Measurements from ENCODE around the gene ARHGAP8.
"Not testable (repeated sequence)": the region's sequence is repeated elsewhere in the genome, so short reads cannot be mapped to it uniquely, and the experiment has no call there.

ARHGAP8 gene

DNA sequence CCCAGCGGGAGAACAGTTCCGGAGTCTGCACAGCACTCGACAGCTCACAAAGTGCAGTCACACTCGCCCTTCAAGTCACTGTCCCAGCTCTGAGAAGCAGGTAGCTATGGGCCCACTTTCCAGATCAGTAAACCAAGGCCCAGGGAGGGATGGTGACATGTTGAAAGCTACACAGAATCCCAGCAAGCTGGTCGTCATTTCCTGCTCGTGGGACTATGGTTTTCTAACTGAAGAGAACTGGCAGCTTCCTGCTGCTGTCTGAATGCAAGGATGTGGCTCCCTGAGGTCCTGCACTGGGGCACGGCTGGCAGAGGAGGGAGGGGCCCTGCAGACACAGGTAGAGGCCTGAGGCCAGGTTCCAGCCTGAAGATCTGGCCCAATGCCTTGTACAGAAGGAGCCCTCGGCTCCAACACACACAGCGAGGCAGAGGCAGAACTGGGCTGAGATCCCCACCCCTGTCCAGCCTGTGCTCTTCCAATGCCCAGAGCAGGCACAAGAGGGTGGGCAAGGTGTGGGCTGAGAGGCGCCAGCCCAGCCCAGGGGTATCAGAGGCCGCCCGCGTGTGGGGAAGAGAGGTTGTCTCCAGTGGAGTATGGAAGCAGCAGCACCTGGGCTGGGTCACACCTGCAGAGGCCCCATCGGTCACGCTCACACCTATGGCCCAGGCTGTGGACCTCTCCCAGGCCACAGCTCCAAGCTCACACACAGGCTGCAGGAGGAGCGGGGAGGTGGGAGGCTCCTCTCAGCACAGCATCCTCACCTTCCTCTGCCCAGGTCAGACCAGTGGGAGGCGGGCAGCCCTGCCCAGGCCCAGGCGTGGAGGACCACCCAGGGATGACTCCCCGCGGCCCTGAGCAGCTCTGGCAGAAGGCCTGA lies 138.3 kb downstream of the ARHGAP8 start:
- DNase-seq (ENCODE audit: low read depth), result no peak

DNA sequence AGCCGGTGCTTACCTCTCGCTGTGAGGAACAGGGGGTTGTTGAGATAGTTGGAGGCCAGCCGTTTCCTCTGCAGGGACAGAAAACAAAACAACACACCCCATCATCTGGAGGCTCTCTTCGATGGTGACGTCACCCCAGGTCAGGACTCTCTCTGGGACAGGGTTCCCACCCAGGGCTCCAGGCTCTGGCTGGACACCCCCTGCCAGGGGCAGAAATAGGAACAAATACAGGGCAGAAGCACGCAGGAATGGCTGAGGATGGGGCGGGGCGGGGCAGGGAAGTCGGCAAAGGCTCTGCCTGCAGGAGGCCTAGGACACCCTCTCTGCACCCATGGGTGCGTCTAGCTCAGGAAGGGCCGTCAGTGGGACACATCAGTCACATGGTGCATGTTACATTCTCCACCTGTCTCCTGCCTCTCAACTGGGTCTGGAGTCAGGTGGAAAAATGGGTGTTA lies 138.9 kb downstream of the ARHGAP8 start:
- DNase-seq (ENCODE audit: low read depth), result no peak

DNA sequence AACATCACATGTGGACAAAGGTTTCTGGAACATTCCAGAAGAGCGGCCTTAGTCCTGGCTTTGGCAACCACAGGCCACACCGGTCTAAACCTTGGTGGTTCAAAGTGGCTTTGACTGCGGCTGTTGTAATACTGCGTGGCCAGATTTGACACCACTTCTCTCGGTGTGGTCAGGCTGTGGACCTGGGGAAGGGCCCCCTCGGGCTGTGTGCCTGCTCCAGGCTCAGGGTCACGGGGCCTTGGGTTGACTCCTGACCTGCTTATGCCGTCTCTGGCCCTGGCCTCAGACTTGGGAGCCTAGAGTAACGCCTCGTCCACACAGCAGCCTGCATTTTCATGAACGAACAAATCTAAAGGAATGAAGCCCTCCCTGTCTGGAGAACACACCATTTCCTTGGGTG lies 139.4 kb downstream of the ARHGAP8 start:
- no peak for DNase-seq (ENCODE audit: low read depth)

DNA sequence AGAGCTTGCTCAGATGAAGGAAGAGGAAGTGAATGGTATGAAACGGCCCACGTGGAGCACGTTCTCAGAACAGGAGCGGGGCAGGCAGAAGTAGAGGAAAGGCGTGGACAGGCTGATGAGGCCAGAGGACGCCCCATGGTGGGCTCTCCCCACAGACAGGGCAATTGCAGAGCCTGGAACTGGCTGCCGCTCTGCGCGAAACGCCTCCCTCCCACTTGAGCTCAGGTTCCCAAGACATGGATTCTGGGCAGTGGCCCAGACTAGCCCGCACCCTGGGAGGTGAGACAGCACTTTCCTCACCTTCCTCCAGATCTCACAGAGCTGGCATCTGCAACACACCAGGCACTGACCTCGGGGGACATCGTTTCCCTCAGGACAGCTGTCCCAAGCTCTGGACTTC lies 139.9 kb downstream of the ARHGAP8 start:
- no peak for DNase-seq (ENCODE audit: low read depth)

DNA sequence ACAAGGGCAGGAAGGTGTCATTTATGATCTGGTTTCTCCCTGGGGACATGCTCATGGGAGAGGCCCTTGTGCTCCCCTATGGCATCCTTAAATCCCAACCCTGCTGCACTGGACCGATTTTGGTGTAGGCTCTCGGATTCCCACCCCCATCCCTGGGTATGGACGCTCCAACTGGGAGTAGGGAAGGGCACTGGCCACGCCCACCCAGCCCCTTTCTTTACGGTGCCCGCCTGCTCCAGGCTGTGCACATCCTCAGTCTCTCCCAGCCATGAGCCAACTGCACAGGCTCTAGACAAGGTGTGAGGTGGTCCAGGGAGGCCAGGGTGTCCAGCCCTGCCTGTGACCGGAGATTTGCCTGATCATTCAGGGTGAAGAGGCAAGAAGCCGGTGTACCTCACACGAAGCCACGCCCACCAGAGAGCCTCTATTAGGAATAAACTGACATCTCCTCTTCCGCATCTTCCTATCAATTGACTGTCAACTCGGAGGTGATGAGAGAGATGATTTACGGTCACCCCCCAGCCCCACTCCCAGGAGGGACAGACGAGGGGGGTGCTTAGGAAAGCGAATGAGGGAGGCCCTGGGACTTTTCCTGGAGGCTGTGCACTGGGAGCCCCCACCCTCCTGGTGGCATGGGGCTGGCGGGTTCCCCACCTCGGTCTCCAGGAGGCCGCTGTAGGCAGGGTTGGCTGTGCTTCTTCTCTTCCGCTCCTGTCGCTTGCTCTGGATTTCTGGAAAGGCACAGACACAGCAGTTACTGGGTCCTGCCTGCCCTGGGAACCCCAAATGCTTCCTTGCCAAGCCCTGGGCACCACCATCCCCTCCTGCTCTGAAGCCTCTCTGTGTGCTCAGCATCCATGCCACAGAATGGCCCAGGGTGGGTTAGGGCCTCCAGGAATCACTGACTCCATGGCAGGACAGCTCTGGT lies 140.7 kb downstream of the ARHGAP8 start:
- no peak for DNase-seq (ENCODE audit: low read depth)

DNA sequence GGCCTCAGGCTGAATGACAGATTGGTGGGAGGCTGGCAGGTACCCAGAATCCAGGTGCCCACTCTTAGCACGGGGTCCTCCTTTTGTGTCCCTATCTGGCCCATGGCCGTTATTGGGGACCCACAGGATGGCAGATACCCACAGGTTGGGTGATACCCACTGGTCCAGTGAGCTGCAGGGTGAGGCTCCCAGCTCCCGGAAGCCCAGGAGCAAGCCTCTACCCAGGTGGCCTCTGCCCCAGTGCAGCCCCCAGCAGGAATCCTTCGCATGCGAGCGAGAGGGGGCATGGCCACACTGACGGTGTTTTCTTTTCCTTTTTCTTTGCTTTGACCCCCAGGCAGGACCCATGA lies 141.3 kb downstream of the ARHGAP8 start:
- DNase-seq (ENCODE audit: low read depth), result no peak

DNA sequence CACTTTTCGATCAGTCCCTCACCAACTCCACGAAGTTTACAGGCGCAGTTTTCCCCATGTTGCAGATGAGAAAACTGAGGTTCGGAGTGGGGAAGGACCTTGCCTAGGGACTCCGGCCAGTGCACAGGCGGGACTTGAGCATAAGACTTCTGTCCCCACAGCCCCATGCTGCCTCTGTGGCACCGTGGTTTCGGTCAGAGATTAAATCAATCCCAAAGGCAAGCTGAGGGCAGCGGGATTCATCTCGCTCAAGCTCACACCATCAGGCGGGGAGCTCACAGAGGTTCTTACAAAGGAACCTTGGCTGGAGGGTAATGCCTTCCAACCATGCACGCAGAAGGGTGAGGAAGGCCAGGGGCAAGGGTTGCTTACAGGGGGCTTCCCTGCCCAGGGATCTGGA lies 141.9 kb downstream of the ARHGAP8 start:
- no peak for DNase-seq (ENCODE audit: low read depth)

DNA sequence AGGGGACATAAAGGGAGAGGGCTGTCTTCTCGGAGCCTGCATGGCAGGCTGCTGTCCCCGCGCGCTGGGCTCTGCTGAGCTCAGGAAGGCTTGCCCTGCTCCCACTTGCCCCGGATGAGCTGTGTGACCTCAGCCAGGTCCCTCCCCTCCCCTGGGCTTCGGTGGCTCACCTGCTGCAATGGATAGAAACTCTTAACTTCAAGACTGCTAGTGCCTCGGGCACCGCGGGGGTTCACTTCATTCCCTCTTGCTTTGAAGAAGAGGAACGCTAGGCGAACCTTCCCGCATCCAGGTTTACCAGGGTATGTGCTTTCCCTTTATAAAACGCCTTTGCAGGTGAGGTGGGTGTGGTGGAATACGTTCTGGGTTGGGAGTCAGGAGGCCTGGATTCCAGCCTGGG lies 142.4 kb downstream of the ARHGAP8 start:
- DNase-seq (ENCODE audit: low read depth), result no peak

DNA sequence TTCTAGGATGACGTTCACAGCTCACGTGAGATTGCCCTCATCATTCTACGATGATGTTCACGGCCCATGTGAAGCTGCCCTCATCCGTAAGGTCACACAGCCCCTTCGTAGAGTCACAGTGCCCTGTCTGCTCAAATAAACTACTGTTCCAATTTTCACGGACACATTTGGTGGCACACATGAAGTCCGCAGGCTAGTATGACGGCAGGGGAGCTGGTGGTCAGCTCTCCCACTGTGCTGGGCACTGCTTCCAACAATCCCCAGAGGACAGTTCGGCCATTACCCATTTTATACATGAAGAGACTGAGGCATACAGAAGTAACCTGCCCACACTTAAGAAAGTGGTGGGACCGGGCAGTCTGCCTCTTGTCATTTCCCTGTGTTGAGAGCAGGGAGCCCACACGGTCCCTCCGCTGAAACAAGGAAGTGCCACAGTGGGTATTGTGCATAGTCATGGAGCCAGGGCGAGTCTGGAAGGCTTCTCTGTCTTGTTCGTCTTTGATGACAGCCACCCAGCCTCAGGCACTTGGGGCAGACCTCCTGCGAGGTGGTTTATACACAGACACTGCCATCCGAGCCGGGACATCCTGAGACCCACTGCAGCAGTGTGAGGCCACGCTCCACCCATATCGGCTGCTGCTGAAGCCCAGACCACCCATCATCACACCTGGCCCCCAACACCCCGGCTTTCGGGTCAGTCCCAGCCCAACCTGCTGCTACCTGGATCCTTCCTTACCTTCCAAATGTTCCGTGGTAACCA lies 143.1 kb downstream of the ARHGAP8 start:
- DNase-seq (ENCODE audit: low read depth), result no peak

DNA sequence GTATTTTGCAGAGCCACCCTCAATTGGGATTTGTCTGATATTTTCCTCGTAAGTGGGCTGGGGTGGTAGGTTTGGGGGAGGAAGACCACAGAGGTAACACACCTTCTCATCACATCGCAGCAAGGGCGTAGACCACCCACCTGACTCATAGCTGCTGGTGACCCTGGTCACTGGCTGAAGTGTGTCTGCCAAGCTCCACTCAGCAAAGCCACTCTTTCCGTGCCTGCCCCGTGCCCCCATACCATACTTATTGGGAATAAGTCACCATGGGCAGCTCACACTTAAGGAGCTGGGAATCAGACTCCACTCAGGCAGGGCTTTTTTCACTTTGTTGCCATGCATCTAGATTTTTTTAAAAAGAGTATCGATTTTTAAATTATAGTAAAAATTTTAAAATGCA lies 145.9 kb downstream of the ARHGAP8 start:
- no peak for DNase-seq (ENCODE audit: low read depth)

DNA sequence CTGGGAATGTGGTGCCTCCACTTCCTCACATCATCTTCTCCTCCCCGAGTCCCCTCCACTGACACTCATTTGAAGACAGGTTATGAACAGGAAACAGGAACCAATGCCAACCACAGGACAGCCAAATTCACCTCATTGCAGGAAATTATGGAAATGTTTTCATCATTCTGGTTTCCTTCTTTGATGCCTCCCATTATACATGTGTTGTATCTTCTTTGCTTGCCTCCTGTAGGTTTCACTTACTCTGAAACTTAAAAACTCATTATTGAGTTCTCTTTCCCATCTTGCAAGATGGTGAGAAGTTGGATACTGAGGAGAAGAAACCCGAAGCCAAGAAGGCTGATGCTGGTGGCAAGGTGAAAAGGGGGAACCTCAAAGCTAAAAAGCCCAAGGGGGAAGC lies 148.9 kb downstream of the ARHGAP8 start:
- no peak for DNase-seq (ENCODE audit: low read depth)

DNA sequence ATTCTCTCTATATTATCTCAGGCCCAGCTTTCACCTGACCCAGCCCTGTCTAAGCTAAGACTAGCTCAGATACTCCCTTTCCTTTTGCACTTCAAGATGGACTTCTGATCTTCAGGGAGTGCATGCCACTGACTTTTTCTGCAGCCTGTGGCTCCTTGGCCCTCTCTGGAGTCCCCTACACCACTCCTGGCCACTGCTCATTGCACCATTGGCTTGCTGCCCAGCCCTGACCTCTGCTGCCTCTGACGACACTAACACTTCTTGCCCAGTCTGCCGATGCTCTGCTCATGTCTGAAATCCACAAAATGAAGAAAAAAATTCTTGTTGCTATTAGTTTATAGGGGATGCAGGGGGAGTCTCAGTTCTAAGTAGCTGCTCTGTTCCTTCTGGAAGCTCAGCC lies 150.8 kb downstream of the ARHGAP8 start:
- DNase-seq (ENCODE audit: low read depth), result not testable (repeated sequence)

DNA sequence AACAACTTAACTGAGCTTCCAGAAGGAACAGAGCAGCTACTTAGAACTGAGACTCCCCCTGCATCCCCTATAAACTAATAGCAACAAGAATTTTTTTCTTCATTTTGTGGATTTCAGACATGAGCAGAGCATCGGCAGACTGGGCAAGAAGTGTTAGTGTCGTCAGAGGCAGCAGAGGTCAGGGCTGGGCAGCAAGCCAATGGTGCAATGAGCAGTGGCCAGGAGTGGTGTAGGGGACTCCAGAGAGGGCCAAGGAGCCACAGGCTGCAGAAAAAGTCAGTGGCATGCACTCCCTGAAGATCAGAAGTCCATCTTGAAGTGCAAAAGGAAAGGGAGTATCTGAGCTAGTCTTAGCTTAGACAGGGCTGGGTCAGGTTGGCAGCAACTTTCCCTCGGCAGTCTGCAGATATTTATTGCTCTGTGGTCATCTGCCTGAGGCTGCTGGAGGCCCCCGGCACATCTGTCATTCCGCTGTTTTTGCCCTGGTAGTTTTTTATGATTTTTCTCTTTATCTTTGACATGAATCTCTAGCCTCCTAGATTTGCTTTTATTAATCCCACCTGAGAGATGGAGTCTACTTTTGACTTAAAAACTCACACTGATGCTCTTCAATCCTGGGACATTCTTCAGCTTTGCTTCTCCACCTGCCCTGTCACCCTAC lies 152.2 kb downstream of the ARHGAP8 start:
- not testable (repeated sequence) for DNase-seq (ENCODE audit: low read depth)

DNA sequence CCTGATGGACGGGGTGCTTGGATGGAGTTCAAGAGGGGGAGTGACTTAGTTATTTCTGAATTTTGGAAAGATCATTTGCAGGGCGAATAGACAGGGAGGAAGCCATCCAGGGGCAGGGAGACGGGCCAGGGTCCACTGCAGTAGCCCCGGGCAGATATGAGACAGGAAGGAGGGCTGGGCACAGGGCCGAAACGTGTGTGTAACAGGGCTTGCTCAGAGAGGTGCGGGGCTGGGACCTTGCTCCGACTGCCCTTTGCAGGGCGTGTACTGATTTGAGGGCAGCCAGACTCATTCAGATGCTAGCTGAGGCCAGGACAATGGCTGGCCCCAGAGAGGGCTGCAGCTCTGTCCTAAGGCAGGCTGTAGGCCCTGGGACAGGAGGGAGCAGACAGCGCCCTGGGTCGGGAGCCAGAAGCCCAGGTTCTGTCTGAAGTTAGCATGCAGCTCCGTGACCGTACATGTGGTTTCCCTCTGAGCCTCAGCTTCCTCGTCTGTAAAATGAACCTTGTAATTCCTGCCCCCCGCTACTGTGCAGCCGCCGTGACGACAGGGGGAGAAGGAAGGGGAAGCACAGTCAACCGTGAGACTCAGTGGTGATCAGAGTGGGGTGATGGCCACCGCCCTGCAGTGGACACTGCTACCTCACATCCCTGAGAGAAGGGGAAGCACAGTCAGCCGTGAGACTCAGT lies 154.0 kb downstream of the ARHGAP8 start:
- DNase-seq (ENCODE audit: low read depth), result no peak

DNA sequence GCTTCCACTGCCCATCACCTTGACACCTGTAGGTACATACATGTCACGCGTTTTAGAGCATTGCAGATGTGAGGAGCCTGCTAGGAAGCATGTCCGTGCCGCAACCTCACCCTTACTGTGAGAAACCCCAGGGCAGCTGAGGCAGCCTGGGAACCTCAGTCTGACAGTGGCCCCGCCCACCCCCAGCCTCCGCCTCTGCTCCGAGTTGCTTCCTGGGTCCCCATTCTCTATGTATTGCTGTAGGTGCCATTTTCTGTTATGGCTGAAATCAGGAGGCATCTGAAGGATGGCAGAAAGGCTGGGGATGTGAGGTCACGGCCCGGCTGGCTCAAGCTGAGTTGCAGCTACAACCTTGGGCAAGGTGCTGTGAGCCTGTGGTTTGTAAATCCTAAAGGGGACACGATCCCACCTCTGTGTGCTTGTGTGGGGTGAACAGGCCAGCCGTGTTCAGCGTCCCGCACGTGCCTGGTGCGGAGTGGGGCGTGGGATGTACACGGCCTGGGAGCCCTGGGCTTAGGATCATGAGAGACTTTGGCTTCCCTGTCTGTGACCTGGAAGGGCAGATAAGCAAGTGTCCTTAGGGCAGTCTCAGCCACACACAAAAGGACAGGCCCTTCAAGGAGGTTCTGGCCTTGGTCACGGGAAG lies 154.7 kb downstream of the ARHGAP8 start:
- no peak for DNase-seq (ENCODE audit: low read depth)

DNA sequence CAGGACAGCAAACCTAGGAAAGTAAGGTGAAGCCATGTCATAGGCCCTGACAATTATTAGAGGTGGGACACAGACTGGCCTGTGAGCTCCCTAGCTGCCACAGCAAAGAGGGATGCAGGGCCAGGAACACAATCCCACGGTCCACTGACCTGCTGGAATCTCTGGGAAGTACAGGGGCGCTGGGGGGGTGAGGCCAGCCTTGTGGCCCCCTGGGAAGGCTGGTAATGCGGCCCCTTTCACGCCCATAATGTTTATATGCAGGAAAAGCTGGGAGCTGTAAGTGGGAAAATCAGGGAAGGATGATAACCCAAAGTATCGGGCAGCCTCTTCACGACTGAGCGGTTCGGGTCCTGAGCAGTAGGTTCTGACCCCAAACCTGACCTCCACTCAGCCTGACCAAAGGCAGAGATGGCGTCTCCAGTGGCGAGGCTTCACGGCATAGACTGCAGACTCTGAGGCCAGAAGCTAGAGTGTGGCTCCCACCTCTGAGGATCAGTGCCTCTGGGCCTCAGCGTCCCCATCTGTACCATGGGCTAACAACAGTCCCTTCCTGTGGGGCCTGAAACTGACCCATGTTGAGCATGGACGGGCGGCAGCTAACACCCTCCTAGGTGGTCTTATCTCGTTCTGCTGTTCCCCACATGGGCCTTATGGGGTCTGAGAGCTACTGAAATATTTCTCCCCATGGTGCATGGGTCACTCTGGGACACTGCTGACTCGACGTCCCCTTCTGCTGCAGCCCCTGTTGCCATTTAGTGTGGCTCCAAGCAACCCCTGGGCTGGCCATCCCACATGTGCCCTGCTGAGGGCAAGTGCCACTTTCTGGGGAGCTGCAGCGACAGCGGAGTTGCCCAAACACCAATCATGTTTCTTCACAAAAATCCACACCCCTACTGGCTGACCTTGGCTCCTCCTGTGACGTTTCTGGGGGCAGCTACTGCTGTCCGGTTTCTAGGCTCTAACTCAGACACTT lies 155.7 kb downstream of the ARHGAP8 start:
- DNase-seq (ENCODE audit: low read depth), result no peak

DNA sequence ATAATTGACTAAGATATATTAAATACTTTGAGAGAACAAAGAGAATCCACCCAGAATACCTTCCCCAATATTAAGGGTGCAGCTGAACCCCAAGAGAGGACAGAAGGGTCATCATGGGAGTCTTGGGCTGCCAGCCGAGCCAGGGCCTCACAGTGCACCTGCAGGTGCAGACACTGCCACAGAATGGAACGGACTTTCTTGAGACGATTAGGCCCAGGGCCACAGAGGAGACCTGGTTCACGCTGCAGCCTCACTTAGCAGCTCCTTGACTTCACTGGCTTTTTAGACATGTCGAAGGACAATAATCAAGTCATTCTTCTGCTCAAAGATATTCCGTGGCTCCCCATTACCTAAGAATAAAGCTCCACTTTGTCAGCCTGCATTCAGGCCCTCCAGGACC lies 156.9 kb downstream of the ARHGAP8 start:
- DNase-seq (ENCODE audit: low read depth), result no peak

All from activated T-helper 9 cell treated with anti-CD3 and anti-CD28 coated beads, Interleukin-2, amount 50 U/mL, for 16 hours (primary cell).